ENCODE data around the gene ANAPC2.

Gene ANAPC2

GRCh38 chr9:137221095-137221505 is 32.7 kb upstream of the ANAPC2 start:
- Mint-ChIP-seq H3K27ac (no peak overlapping the region), H3K27me3 (no peaks in the 10 kb centered on the region), H3K36me3 (peaks cover 10% of the 10 kb centered on the region), H3K4me1 (peaks cover 13% of the 10 kb centered on the region), H3K9me3 (no peaks in the 10 kb centered on the region), H3K4me3 (peak overlapping the region; percentile 55)
- ATAC-seq, result no peak

GRCh38 chr9:137220317-137221094 is 32.1 kb upstream of the ANAPC2 start:
- Mint-ChIP-seq H3K27me3 (no peaks in the 10 kb centered on the region), H3K4me3 (peak overlapping the region; percentile 55), H3K27ac (no peak overlapping the region), H3K9me3 (no peaks in the 10 kb centered on the region), H3K4me1 (peaks cover 13% of the 10 kb centered on the region), H3K36me3 (peaks cover 13% of the 10 kb centered on the region)
- no peak for ATAC-seq

GRCh38 chr9:137219757-137220316 is 31.5 kb upstream of the ANAPC2 start:
- H3K27ac Mint-ChIP-seq, result no peak overlapping the region

GRCh38 chr9:137218754-137219271 is 30.5 kb upstream of the ANAPC2 start:
- Mint-ChIP-seq H3K9me3 (no peaks in the 10 kb centered on the region), H3K27ac (no peak overlapping the region), H3K27me3 (no peaks in the 10 kb centered on the region), H3K4me3 (no peak overlapping the region), H3K4me1 (peaks cover 8% of the 10 kb centered on the region), H3K36me3 (peaks cover 23% of the 10 kb centered on the region)
- no peak for ATAC-seq

More at GRCh38 chr9:137219757-137220316, 31.5 kb upstream of the ANAPC2 start:
- peaks cover 13% of the 10 kb centered on the region for H3K4me1 Mint-ChIP-seq
- ATAC-seq, result no peak
- H3K36me3 Mint-ChIP-seq, result peaks cover 18% of the 10 kb centered on the region
- H3K4me3 Mint-ChIP-seq, result peak overlapping the region; percentile 18
- H3K9me3 Mint-ChIP-seq, result no peaks in the 10 kb centered on the region
- H3K27me3 Mint-ChIP-seq, result no peaks in the 10 kb centered on the region

GRCh38 chr9:137218212-137218753 is 29.9 kb upstream of the ANAPC2 start:
- Mint-ChIP-seq H3K4me1 (peaks cover 7% of the 10 kb centered on the region), H3K36me3 (peaks cover 23% of the 10 kb centered on the region), H3K4me3 (no peak overlapping the region), H3K27ac (no peak overlapping the region), H3K27me3 (no peaks in the 10 kb centered on the region), H3K9me3 (no peaks in the 10 kb centered on the region)
- ATAC-seq, result no peak

GRCh38 chr9:137217276-137218211 is 29.2 kb upstream of the ANAPC2 start:
- ATAC-seq, result no peak
- no peaks in the 10 kb centered on the region for H3K4me1 Mint-ChIP-seq
- no peaks in the 10 kb centered on the region for H3K9me3 Mint-ChIP-seq
- no peak overlapping the region for H3K27ac Mint-ChIP-seq
- no peak overlapping the region for H3K4me3 Mint-ChIP-seq
- peaks cover 23% of the 10 kb centered on the region for H3K36me3 Mint-ChIP-seq
- no peaks in the 10 kb centered on the region for H3K27me3 Mint-ChIP-seq

- no peak overlapping the region for H3K4me3 Mint-ChIP-seq
- no peaks in the 10 kb centered on the region for H3K27me3 Mint-ChIP-seq
- no peak for ATAC-seq
- peaks cover 24% of the 10 kb centered on the region for H3K36me3 Mint-ChIP-seq
- no peaks in the 10 kb centered on the region for H3K9me3 Mint-ChIP-seq
- H3K4me1 Mint-ChIP-seq, result peaks cover under 1% of the 10 kb centered on the region
- H3K27ac Mint-ChIP-seq, result no peak overlapping the region
Observed at GRCh38 chr9:137216188-137216965, 28.0 kb upstream of the ANAPC2 start.

GRCh38 chr9:137215196-137215986 is 27.0 kb upstream of the ANAPC2 start:
- no peaks in the 10 kb centered on the region for H3K9me3 Mint-ChIP-seq
- H3K36me3 Mint-ChIP-seq, result peaks cover 31% of the 10 kb centered on the region
- H3K4me3 Mint-ChIP-seq, result no peak overlapping the region
- no peak for ATAC-seq
- H3K27ac Mint-ChIP-seq, result no peak overlapping the region
- no peaks in the 10 kb centered on the region for H3K27me3 Mint-ChIP-seq
- H3K4me1 Mint-ChIP-seq, result peaks cover 5% of the 10 kb centered on the region

- H3K36me3 Mint-ChIP-seq, result peaks cover 31% of the 10 kb centered on the region
- H3K27me3 Mint-ChIP-seq, result no peaks in the 10 kb centered on the region
- ATAC-seq, result no peak
- no peaks in the 10 kb centered on the region for H3K9me3 Mint-ChIP-seq
- H3K27ac Mint-ChIP-seq, result no peak overlapping the region
- no peak overlapping the region for H3K4me3 Mint-ChIP-seq
- H3K4me1 Mint-ChIP-seq, result peaks cover 5% of the 10 kb centered on the region
Observed at GRCh38 chr9:137214620-137215019, 26.3 kb upstream of the ANAPC2 start.

- H3K27me3 Mint-ChIP-seq, result no peaks in the 10 kb centered on the region
- ATAC-seq, result no peak
- H3K27ac Mint-ChIP-seq, result no peak overlapping the region
- H3K4me3 Mint-ChIP-seq, result no peak overlapping the region
- H3K4me1 Mint-ChIP-seq, result peaks cover 5% of the 10 kb centered on the region
- peaks cover 37% of the 10 kb centered on the region for H3K36me3 Mint-ChIP-seq
- no peaks in the 10 kb centered on the region for H3K9me3 Mint-ChIP-seq
Observed at GRCh38 chr9:137213160-137214060, 25.1 kb upstream of the ANAPC2 start.

- peaks cover 8% of the 10 kb centered on the region for H3K4me1 Mint-ChIP-seq
- H3K4me3 Mint-ChIP-seq, result no peak overlapping the region
- peaks cover 40% of the 10 kb centered on the region for H3K36me3 Mint-ChIP-seq
- no peak for ATAC-seq
- H3K27ac Mint-ChIP-seq, result no peak overlapping the region
- H3K27me3 Mint-ChIP-seq, result no peaks in the 10 kb centered on the region
- no peaks in the 10 kb centered on the region for H3K9me3 Mint-ChIP-seq
Observed at GRCh38 chr9:137212520-137212919, 24.2 kb upstream of the ANAPC2 start.

GRCh38 chr9:137211532-137211931 is 23.2 kb upstream of the ANAPC2 start:
- H3K27me3 Mint-ChIP-seq, result no peaks in the 10 kb centered on the region
- H3K4me3 Mint-ChIP-seq, result no peak overlapping the region
- H3K9me3 Mint-ChIP-seq, result no peaks in the 10 kb centered on the region
- H3K36me3 Mint-ChIP-seq, result peaks cover 43% of the 10 kb centered on the region
- no peak for ATAC-seq
- peaks cover 18% of the 10 kb centered on the region for H3K4me1 Mint-ChIP-seq
- no peak overlapping the region for H3K27ac Mint-ChIP-seq

- Mint-ChIP-seq H3K4me3 (peak overlapping the region; percentile 85), H3K9me3 (no peaks in the 10 kb centered on the region), H3K36me3 (peaks cover 35% of the 10 kb centered on the region), H3K27ac (peak overlapping the region; percentile 96), H3K27me3 (no peaks in the 10 kb centered on the region), H3K4me1 (peaks cover 52% of the 10 kb centered on the region)
- ATAC-seq, result no peak
Observed at GRCh38 chr9:137206602-137207001, 18.2 kb upstream of the ANAPC2 start.

Measured in stimulated activated memory B cell treated with anti-CD40 and anti-IgM and Interleukin-4, amounts not matched to agents 10 μg/mL and 1 μg/mL and 100 μg/mL, for 72 hours (primary cell).